Tibial nerve (tissue), 4 donors: Measurements from ENCODE around the gene OGDH. TPM values are rescaled to one million over a fixed set of nuclear protein-coding genes. Genes with fewer than 3 reads are reported as not detected.

Experiments used
- DNase-seq, 2 donors: peaks; one replicate each; pipeline ENCODE4 v3.0.0-alpha.2; 2019; ENCODE audit warnings: low spot score in 2 of 2
- H3K27ac ChIP-seq, 4 donors: fragments of 200-600 bp; sonication (generic) in 3 of 4; one replicate each; pipeline ENCODE4 v1.5.1; 2017 to 2019; ENCODE audit warnings: mild to moderate bottlenecking in 1 of 4
- H3K27me3 ChIP-seq, 2 donors: fragments of 200-600 bp; sonication (generic) in 1 of 2; one replicate each; pipeline versions ENCODE4 v1.5.1 to v1.6.0; 2017 to 2019
- H3K36me3 ChIP-seq, 3 donors: fragments of 200-600 bp; sonication (generic); one replicate each; pipeline ENCODE4 v1.5.1; 2018 to 2019
- H3K4me1 ChIP-seq, 4 donors: fragments of 200-600 bp; sonication (generic) in 3 of 4; one replicate each; pipeline ENCODE4 v1.5.1; 2017 to 2019
- H3K4me3 ChIP-seq, 4 donors: fragments of 200-600 bp; sonication (generic) in 3 of 4; one replicate each; pipeline ENCODE4 v1.5.1; 2017 to 2019; ENCODE audit warnings: mild to moderate bottlenecking in 1 of 4, moderate library complexity in 1 of 4
- H3K9me3 ChIP-seq, 4 donors: fragments of 200-600 bp; sonication (generic) in 3 of 4; one replicate each; pipeline ENCODE4 v1.5.1; 2017 to 2019
- EP300 ChIP-seq, 2 donors: sonication (generic); formaldehyde crosslinking; IDR thresholded peaks; one replicate each; pipeline ENCODE4 v1.6.1; 2017; ENCODE audit warnings: antibody characterized with exemption in 2 of 2, mild to moderate bottlenecking in 1 of 2
- POLR2A ChIP-seq, 2 donors: fragments of 450-650 bp; IDR thresholded peaks; one replicate each; pipeline ENCODE4 v1.6.1; 2017; ENCODE audit warnings: antibody characterized with exemption in 2 of 2, mild to moderate bottlenecking in 2 of 2, moderate library complexity in 2 of 2
- WGBS, 2 donors: methylation state at CpG; one replicate each; pipeline ENCODE4 v1.1.5; 2018; 5-methylcytosine and 5-hydroxymethylcytosine counted together
- total RNA-seq, 4 donors: library from RNA; depleted of rRNA; stranded (reverse); fragments of >200 nt; gene quantifications; one replicate each; pipeline ENCODE4 v1.1.0, GENCODE V29; 2016
- TF ChIP-seq, protein P1 (sequence below), 5 experiments: fragments of 200-600 bp in 3 of 5; fragments of 450-650 bp in 2 of 5; sonication (generic) in 3 of 5; IDR thresholded peaks; one replicate each; pipeline ENCODE4 v1.5.1; 2016 to 2019; ENCODE audit warnings: antibody characterized with exemption in 5 of 5, mild to moderate bottlenecking in 3 of 5, moderate library complexity in 2 of 5

Gene OGDH
- total RNA-seq, 4 donors from 2014 or later, result 66.8 to 76.5 (median 70.1) TPM

DNA sequence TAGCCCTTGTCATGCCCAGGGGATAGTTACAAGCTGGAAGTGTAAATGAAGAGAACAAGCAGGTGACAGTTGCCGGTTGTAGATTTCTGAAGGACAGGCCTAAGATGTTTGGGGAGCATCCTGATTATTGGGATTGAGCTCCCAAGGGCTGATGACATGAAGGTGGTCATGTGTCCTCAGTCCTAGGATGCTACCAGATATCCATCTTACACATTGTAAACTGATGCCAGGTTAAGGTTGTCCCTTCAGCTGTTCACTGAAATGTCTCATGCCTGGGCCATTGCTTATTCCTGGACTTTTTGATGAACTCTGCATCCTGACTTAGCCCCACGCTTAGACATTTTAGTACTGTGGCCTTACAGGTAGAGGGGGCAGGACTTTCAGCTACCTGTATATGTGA, 143.6 kb downstream of the OGDH start:
- no peaks in the 10 kb centered on the region for H3K36me3 ChIP-seq
- TF ChIP-seq, protein P1, sequence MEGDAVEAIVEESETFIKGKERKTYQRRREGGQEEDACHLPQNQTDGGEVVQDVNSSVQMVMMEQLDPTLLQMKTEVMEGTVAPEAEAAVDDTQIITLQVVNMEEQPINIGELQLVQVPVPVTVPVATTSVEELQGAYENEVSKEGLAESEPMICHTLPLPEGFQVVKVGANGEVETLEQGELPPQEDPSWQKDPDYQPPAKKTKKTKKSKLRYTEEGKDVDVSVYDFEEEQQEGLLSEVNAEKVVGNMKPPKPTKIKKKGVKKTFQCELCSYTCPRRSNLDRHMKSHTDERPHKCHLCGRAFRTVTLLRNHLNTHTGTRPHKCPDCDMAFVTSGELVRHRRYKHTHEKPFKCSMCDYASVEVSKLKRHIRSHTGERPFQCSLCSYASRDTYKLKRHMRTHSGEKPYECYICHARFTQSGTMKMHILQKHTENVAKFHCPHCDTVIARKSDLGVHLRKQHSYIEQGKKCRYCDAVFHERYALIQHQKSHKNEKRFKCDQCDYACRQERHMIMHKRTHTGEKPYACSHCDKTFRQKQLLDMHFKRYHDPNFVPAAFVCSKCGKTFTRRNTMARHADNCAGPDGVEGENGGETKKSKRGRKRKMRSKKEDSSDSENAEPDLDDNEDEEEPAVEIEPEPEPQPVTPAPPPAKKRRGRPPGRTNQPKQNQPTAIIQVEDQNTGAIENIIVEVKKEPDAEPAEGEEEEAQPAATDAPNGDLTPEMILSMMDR (IDR thresholded peaks at IDR 0.05), result no peak
- TF ChIP-seq POLR2A (IDR thresholded peaks at IDR 0.05), result no peak
- TF ChIP-seq EP300 (IDR thresholded peaks at IDR 0.05), result no peak
- 83 to 100% methylated on average over 2 of the region's 2 CpGs for WGBS, 2 donors

DNA sequence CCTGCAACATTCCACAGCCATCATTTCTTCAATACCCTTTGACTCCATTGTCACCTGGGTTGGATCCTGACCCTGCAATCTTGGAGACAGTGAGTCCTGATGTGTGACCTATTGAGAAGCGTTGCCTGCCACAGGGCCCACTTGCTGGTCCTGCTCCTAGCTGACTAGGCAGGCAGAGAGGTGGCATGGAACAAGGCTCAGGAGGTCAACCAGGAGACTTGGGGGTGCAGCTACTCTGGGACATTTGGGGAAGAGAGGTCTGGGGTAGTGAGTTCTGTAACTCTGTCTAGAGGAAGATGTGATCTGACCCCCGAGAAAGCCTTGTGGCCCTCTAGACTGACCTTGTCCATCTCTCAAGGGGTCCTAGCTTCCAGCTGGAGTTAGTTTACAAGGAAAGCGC, 144.0 kb downstream of the OGDH start:
- Histone ChIP-seq H3K27me3 (no peaks in the 10 kb centered on the region), H3K36me3 (no peaks in the 10 kb centered on the region), H3K27ac (peak overlapping the region in 1 of 4 donors; percentile 97), H3K4me1 (peaks cover 0 to 44% (median 24%) of the 10 kb centered on the region in 4 donors), H3K4me3 (no peak overlapping the region), H3K9me3 (no peaks in the 10 kb centered on the region)
- WGBS, 2 donors, result 82 to 88% methylated on average over 3 of the region's 3 CpGs
- no peak for DNase-seq
- TF ChIP-seq, protein P1 (IDR thresholded peaks at IDR 0.05), result no peak
- TF ChIP-seq POLR2A (IDR thresholded peaks at IDR 0.05), result no peak
- TF ChIP-seq EP300 (IDR thresholded peaks at IDR 0.05), result no peak

More for the DNA sequence above, 143.6 kb downstream of the OGDH start:
- no peaks in the 10 kb centered on the region for H3K9me3 ChIP-seq
- H3K4me1 ChIP-seq, result peaks cover 0 to 40% (median 22%) of the 10 kb centered on the region in 4 donors
- no peaks in the 10 kb centered on the region for H3K27me3 ChIP-seq
- DNase-seq, result no peak
- H3K4me3 ChIP-seq, result peak overlapping the region in 3 of 4 donors; percentile 81 to 91 (median 89)
- H3K27ac ChIP-seq, result peak overlapping the region in 2 of 4 donors; percentile 97 to 99

DNA sequence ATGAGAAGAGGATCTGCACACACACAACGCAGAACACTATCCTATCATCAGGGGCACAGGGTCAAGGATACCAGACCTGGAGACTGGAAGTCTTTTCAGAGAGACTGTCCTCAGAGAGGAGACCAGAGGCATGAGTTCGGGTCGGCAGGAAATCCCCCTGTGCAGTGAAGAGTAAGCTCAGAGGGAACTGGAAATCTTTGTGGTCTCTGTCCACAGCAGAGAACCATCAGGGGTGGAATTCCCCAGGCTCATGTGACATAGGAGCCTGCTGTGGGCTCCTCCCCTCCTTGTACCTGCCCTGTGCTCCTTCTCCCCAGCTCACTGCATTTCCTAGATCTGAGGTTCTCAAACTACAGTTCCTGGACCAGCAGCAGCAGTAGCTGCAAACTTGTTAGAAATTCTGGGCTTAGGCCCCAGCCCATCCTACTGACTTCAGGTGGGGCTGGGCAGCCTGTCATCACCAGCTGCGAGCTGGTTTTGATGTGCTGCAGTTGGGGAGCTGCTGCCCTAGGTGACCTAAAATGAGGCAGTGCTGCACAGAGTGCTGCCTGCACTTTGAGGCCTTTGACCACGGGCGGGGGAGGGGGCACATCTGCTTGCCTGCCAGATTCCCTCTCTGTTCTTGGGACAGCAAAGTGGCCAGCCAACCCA, 144.6 kb downstream of the OGDH start:
- Histone ChIP-seq H3K4me1 (peaks cover 0 to 51% (median 27%) of the 10 kb centered on the region in 4 donors), H3K9me3 (no peaks in the 10 kb centered on the region), H3K4me3 (no peak overlapping the region), H3K36me3 (no peaks in the 10 kb centered on the region), H3K27me3 (no peaks in the 10 kb centered on the region), H3K27ac (no peak overlapping the region)
- 49 to 53% methylated on average over 6 of the region's 6 CpGs for whole genome bisulfite sequencing, 2 donors
- TF ChIP-seq, protein P1 (IDR thresholded peaks at IDR 0.05), result no peak
- TF ChIP-seq EP300 (IDR thresholded peaks at IDR 0.05), result no peak
- no peak for TF ChIP-seq POLR2A (IDR thresholded peaks at IDR 0.05)
- no peak for DNase-seq

DNA sequence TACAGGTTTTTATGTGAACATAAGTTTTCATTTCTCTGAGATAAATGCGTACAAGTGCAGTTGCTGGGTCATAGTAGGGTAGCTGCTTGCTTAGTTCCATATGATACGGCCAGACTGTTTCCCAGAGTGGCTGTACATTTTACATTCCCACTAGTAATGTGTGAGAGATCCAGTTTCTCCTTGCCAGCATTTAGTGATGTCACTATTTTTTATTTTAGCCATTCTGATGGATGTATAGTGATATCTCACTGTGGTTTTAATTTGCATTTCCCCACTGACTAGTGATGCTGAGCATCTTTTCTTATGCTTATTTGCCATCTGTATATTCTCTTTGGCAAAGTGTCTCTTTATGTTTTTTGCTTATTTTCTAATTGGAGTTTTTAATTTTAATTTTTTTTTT, 146.4 kb downstream of the OGDH start:
- Histone ChIP-seq H3K4me1 (peaks cover 0 to 61% (median 29%) of the 10 kb centered on the region in 4 donors), H3K4me3 (no peak overlapping the region), H3K27ac (no peak overlapping the region), H3K27me3 (no peaks in the 10 kb centered on the region), H3K9me3 (no peaks in the 10 kb centered on the region), H3K36me3 (peaks cover 0 to 17% (median 5%) of the 10 kb centered on the region in 3 donors)
- TF ChIP-seq POLR2A (IDR thresholded peaks at IDR 0.05) (no peak), EP300 (IDR thresholded peaks at IDR 0.05) (no peak)
- TF ChIP-seq, protein P1 (IDR thresholded peaks at IDR 0.05), result no peak
- WGBS, 2 donors, result 89 to 92% methylated on average over 2 of the region's 2 CpGs
- DNase-seq, result no peak
